ENCODE measurements around the gene KRTAP12-4.
"Not testable (repeated sequence)": the region's sequence is repeated elsewhere in the genome, so short reads cannot be mapped to it uniquely, and the experiment has no call there.

The KRTAP12-4 gene

GRCh38 chr21:44628707-44629391 is 25.6 kb downstream of the KRTAP12-4 start:
- H3K36me3 ChIP-seq (ENCODE audit: control insufficient read depth in 4 of 4, insufficient read depth in 4 of 4, low read length in 3 of 4), result no peaks in the 10 kb centered on the region
- H3K27ac ChIP-seq (ENCODE audit: insufficient read depth in 1 of 2, low read depth in 1 of 2, low read length in 2 of 2, poor library complexity in 1 of 2, severe bottlenecking in 2 of 2), result no peak overlapping the region
- peaks cover 4 to 40% (median 25%) of the 10 kb centered on the region in 5 experiments for H3K9me3 ChIP-seq (ENCODE audit: control extremely low read depth in 1 of 5, control insufficient read depth in 4 of 5, insufficient read depth in 2 of 5, low read depth in 1 of 5, low read length in 4 of 5)
- DNase-seq, result no peak
- WGBS (ENCODE audit: insufficient coverage), result 88% methylated on average over 15 of the region's 18 CpGs
- ChIA-PET POLR2A (no interaction called here), CTCF (no interaction called here)
- peaks cover 0 to 8% (median 0%) of the 10 kb centered on the region in 5 experiments for H3K27me3 ChIP-seq (replicated peaks in 2 of 5; ENCODE audit: control insufficient read depth in 4 of 5, insufficient read depth in 5 of 5, low read length in 4 of 5)
- no peaks in the 10 kb centered on the region for H3K4me1 ChIP-seq (ENCODE audit: control extremely low read depth in 1 of 4, control insufficient read depth in 4 of 4, insufficient read depth in 4 of 4, low read length in 3 of 4)
- H3K4me3 ChIP-seq (ENCODE audit: control insufficient read depth in 1 of 7, extremely low read depth in 1 of 7, insufficient read depth in 4 of 7, low read depth in 2 of 7, low read length in 6 of 7), result no peak overlapping the region

- H3K27me3 ChIP-seq (replicated peaks in 2 of 5; ENCODE audit: control insufficient read depth in 4 of 5, insufficient read depth in 5 of 5, low read length in 4 of 5); H3K4me3 ChIP-seq (ENCODE audit: control insufficient read depth in 1 of 7, extremely low read depth in 1 of 7, insufficient read depth in 4 of 7, low read depth in 2 of 7, low read length in 6 of 7); DNase-seq; POLR2A ChIA-PET; CTCF ChIA-PET; H3K36me3 ChIP-seq (ENCODE audit: control insufficient read depth in 4 of 4, insufficient read depth in 4 of 4, low read length in 3 of 4); H3K27ac ChIP-seq (ENCODE audit: insufficient read depth in 1 of 2, low read depth in 1 of 2, low read length in 2 of 2, poor library complexity in 1 of 2, severe bottlenecking in 2 of 2); H3K4me1 ChIP-seq (ENCODE audit: control extremely low read depth in 1 of 4, control insufficient read depth in 4 of 4, insufficient read depth in 4 of 4, low read length in 3 of 4): not testable (repeated sequence)
- H3K9me3 ChIP-seq (ENCODE audit: control extremely low read depth in 1 of 5, control insufficient read depth in 4 of 5, insufficient read depth in 2 of 5, low read depth in 1 of 5, low read length in 4 of 5), result peaks cover 6 to 50% (median 28%) of the 10 kb centered on the region in 5 experiments
- WGBS (ENCODE audit: insufficient coverage), result 74% methylated on average over 5 of the region's 15 CpGs
Measured at GRCh38 chr21:44627831-44628233, 26.6 kb downstream of the KRTAP12-4 start.

- H3K27me3 ChIP-seq (replicated peaks in 2 of 5; ENCODE audit: control insufficient read depth in 4 of 5, insufficient read depth in 5 of 5, low read length in 4 of 5); DNase-seq; H3K4me3 ChIP-seq (ENCODE audit: control insufficient read depth in 1 of 7, extremely low read depth in 1 of 7, insufficient read depth in 4 of 7, low read depth in 2 of 7, low read length in 6 of 7); POLR2A ChIA-PET; CTCF ChIA-PET; H3K4me1 ChIP-seq (ENCODE audit: control extremely low read depth in 1 of 4, control insufficient read depth in 4 of 4, insufficient read depth in 4 of 4, low read length in 3 of 4); H3K27ac ChIP-seq (ENCODE audit: insufficient read depth in 1 of 2, low read depth in 1 of 2, low read length in 2 of 2, poor library complexity in 1 of 2, severe bottlenecking in 2 of 2); H3K36me3 ChIP-seq (ENCODE audit: control insufficient read depth in 4 of 4, insufficient read depth in 4 of 4, low read length in 3 of 4): not testable (repeated sequence)
- WGBS (ENCODE audit: insufficient coverage), result 86% methylated on average over 11 of the region's 20 CpGs
- peaks cover 6 to 50% (median 30%) of the 10 kb centered on the region in 5 experiments for H3K9me3 ChIP-seq (ENCODE audit: control extremely low read depth in 1 of 5, control insufficient read depth in 4 of 5, insufficient read depth in 2 of 5, low read depth in 1 of 5, low read length in 4 of 5)
Measured at GRCh38 chr21:44627181-44627822, 27.2 kb downstream of the KRTAP12-4 start.

GRCh38 chr21:44626673-44627143 is 27.8 kb downstream of the KRTAP12-4 start, which contains the start of gene KRTAP10-9:
TSS of gene KRTAP10-9 (plus strand) at chr21:44627093. CDS start at chr21:44627172, 79 bp downstream.
- H3K27ac ChIP-seq (ENCODE audit: insufficient read depth in 1 of 2, low read depth in 1 of 2, low read length in 2 of 2, poor library complexity in 1 of 2, severe bottlenecking in 2 of 2), result no peak within 1 kb of the TSS
- H3K4me3 ChIP-seq (ENCODE audit: control insufficient read depth in 1 of 7, extremely low read depth in 1 of 7, insufficient read depth in 4 of 7, low read depth in 2 of 7, low read length in 6 of 7), result no peak within 1 kb of the TSS
- H3K9me3 ChIP-seq (ENCODE audit: control extremely low read depth in 1 of 5, control insufficient read depth in 4 of 5, insufficient read depth in 2 of 5, low read depth in 1 of 5, low read length in 4 of 5), result peaks cover 6 to 48% (median 29%) of the 10 kb centered on the region in 5 experiments
- CTCF ChIA-PET, result no interaction called here
- DNase-seq, result no peak
- H3K36me3 ChIP-seq (ENCODE audit: control insufficient read depth in 4 of 4, insufficient read depth in 4 of 4, low read length in 3 of 4), result no peaks in the 10 kb centered on the region
- peaks cover 0 to 8% (median 0%) of the 10 kb centered on the region in 5 experiments for H3K27me3 ChIP-seq (replicated peaks in 2 of 5; ENCODE audit: control insufficient read depth in 4 of 5, insufficient read depth in 5 of 5, low read length in 4 of 5)
- 59% methylated on average over 7 of the region's 7 CpGs for WGBS (ENCODE audit: insufficient coverage)
- POLR2A ChIA-PET, result no interaction called here
- no peaks in the 10 kb centered on the region for H3K4me1 ChIP-seq (ENCODE audit: control extremely low read depth in 1 of 4, control insufficient read depth in 4 of 4, insufficient read depth in 4 of 4, low read length in 3 of 4)

GRCh38 chr21:44626262-44626661 is 28.2 kb downstream of the KRTAP12-4 start:
- Histone ChIP-seq H3K4me3 (ENCODE audit: control insufficient read depth in 1 of 7, extremely low read depth in 1 of 7, insufficient read depth in 4 of 7, low read depth in 2 of 7, low read length in 6 of 7) (no peak overlapping the region), H3K36me3 (ENCODE audit: control insufficient read depth in 4 of 4, insufficient read depth in 4 of 4, low read length in 3 of 4) (no peaks in the 10 kb centered on the region), H3K27me3 (replicated peaks in 2 of 5; ENCODE audit: control insufficient read depth in 4 of 5, insufficient read depth in 5 of 5, low read length in 4 of 5) (peaks cover 0 to 8% (median 0%) of the 10 kb centered on the region in 5 experiments), H3K4me1 (ENCODE audit: control extremely low read depth in 1 of 4, control insufficient read depth in 4 of 4, insufficient read depth in 4 of 4, low read length in 3 of 4) (no peaks in the 10 kb centered on the region), H3K27ac (ENCODE audit: insufficient read depth in 1 of 2, low read depth in 1 of 2, low read length in 2 of 2, poor library complexity in 1 of 2, severe bottlenecking in 2 of 2) (no peak overlapping the region), H3K9me3 (ENCODE audit: control extremely low read depth in 1 of 5, control insufficient read depth in 4 of 5, insufficient read depth in 2 of 5, low read depth in 1 of 5, low read length in 4 of 5) (peaks cover 4 to 47% (median 28%) of the 10 kb centered on the region in 5 experiments)
- POLR2A ChIA-PET, result no interaction called here
- WGBS (ENCODE audit: insufficient coverage), result 94% methylated on average over 10 of the region's 10 CpGs
- no peak for DNase-seq
- CTCF ChIA-PET, result no interaction called here

GRCh38 chr21:44625756-44626155 is 28.7 kb downstream of the KRTAP12-4 start:
- H3K9me3 ChIP-seq (ENCODE audit: control extremely low read depth in 1 of 5, control insufficient read depth in 4 of 5, insufficient read depth in 2 of 5, low read depth in 1 of 5, low read length in 4 of 5), result peaks cover 4 to 46% (median 25%) of the 10 kb centered on the region in 5 experiments
- no peak for DNase-seq
- H3K27me3 ChIP-seq (replicated peaks in 2 of 5; ENCODE audit: control insufficient read depth in 4 of 5, insufficient read depth in 5 of 5, low read length in 4 of 5), result peaks cover 0 to 8% (median 0%) of the 10 kb centered on the region in 5 experiments
- H3K36me3 ChIP-seq (ENCODE audit: control insufficient read depth in 4 of 4, insufficient read depth in 4 of 4, low read length in 3 of 4), result no peaks in the 10 kb centered on the region
- no peaks in the 10 kb centered on the region for H3K4me1 ChIP-seq (ENCODE audit: control extremely low read depth in 1 of 4, control insufficient read depth in 4 of 4, insufficient read depth in 4 of 4, low read length in 3 of 4)
- 83% methylated on average over 3 of the region's 7 CpGs for WGBS (ENCODE audit: insufficient coverage)
- no peak overlapping the region for H3K4me3 ChIP-seq (ENCODE audit: control insufficient read depth in 1 of 7, extremely low read depth in 1 of 7, insufficient read depth in 4 of 7, low read depth in 2 of 7, low read length in 6 of 7)
- CTCF ChIA-PET, result no interaction called here
- POLR2A ChIA-PET, result no interaction called here
- H3K27ac ChIP-seq (ENCODE audit: insufficient read depth in 1 of 2, low read depth in 1 of 2, low read length in 2 of 2, poor library complexity in 1 of 2, severe bottlenecking in 2 of 2), result no peak overlapping the region

- H3K27ac ChIP-seq (ENCODE audit: insufficient read depth in 1 of 2, low read depth in 1 of 2, low read length in 2 of 2, poor library complexity in 1 of 2, severe bottlenecking in 2 of 2), result no peak overlapping the region
- POLR2A ChIA-PET, result no interaction called here
Measured at GRCh38 chr21:44623575-44623974, 30.9 kb downstream of the KRTAP12-4 start.

More at GRCh38 chr21:44623575-44623974, 30.9 kb downstream of the KRTAP12-4 start:
- no peaks in the 10 kb centered on the region for H3K4me1 ChIP-seq (ENCODE audit: control extremely low read depth in 1 of 4, control insufficient read depth in 4 of 4, insufficient read depth in 4 of 4, low read length in 3 of 4)
- no peak overlapping the region for H3K4me3 ChIP-seq (ENCODE audit: control insufficient read depth in 1 of 7, extremely low read depth in 1 of 7, insufficient read depth in 4 of 7, low read depth in 2 of 7, low read length in 6 of 7)
- no peaks in the 10 kb centered on the region for H3K36me3 ChIP-seq (ENCODE audit: control insufficient read depth in 4 of 4, insufficient read depth in 4 of 4, low read length in 3 of 4)
- CTCF ChIA-PET, result no interaction called here
- DNase-seq, result no peak
- H3K9me3 ChIP-seq (ENCODE audit: control extremely low read depth in 1 of 5, control insufficient read depth in 4 of 5, insufficient read depth in 2 of 5, low read depth in 1 of 5, low read length in 4 of 5), result peaks cover 7 to 46% (median 15%) of the 10 kb centered on the region in 5 experiments
- peaks cover 0 to 8% (median 0%) of the 10 kb centered on the region in 5 experiments for H3K27me3 ChIP-seq (replicated peaks in 2 of 5; ENCODE audit: control insufficient read depth in 4 of 5, insufficient read depth in 5 of 5, low read length in 4 of 5)
